Neuronal stem cell (in vitro differentiated cells): ENCODE results near the gene MGMT.

Experiments used
- DNase-seq: peaks from one replicate; pipeline ENCODE4 v3.0.0-alpha.2; 2013; ENCODE audit warnings: low spot score
- H2AFZ ChIP-seq: one replicate; pipeline ENCODE4 v1.6.1; 2013; ENCODE audit warnings: mild to moderate bottlenecking, low read length, inconsistent platforms
- H2AK5ac ChIP-seq: 2 replicates; pipeline ENCODE4 v1.6.1; 2013; ENCODE audit warnings: low read depth, mild to moderate bottlenecking, inconsistent platforms, low read length, moderate library complexity, mixed read lengths
- H2BK120ac ChIP-seq: 2 replicates; pipeline ENCODE4 v1.6.1; 2013; ENCODE audit warnings: low read depth, mild to moderate bottlenecking, inconsistent platforms, low read length, moderate library complexity, mixed read lengths
- H2BK12ac ChIP-seq: one replicate; pipeline ENCODE4 v1.6.1; 2013; ENCODE audit warnings: low read length, inconsistent platforms
- H2BK15ac ChIP-seq: 2 replicates; pipeline ENCODE4 v1.6.1; 2013; ENCODE audit warnings: mild to moderate bottlenecking, low read length, inconsistent platforms, mixed read lengths
- H2BK5ac ChIP-seq: one replicate; pipeline ENCODE4 v1.6.1; 2013; ENCODE audit warnings: inconsistent platforms, mild to moderate bottlenecking, low read length, moderate library complexity
- H3K14ac ChIP-seq: one replicate; pipeline ENCODE4 v1.6.1; 2013; ENCODE audit warnings: low read length, inconsistent platforms
- H3K18ac ChIP-seq: 2 replicates; pipeline ENCODE4 v1.6.1; 2013; ENCODE audit warnings: low read length, inconsistent platforms
- H3K23ac ChIP-seq: 2 replicates; pipeline ENCODE4 v1.6.1; 2013; ENCODE audit warnings: low read depth, mild to moderate bottlenecking, mixed read lengths, low read length, inconsistent platforms; ENCODE audit not compliant: poor library complexity
- H3K27ac ChIP-seq: replicated peaks from 3 replicates; pipeline ENCODE4 v1.5.1; 2013; ENCODE audit warnings: low read length, inconsistent platforms
- H3K27me3 ChIP-seq, 3 experiments: 2 replicates each; pipeline ENCODE4 v1.6.1; 2013; ENCODE audit warnings: low read length in 3 of 3, mild to moderate bottlenecking in 2 of 3, inconsistent platforms in 1 of 3, low read depth in 1 of 3, mixed read lengths in 1 of 3, moderate library complexity in 1 of 3; ENCODE audit not compliant: control insufficient read depth in 3 of 3, insufficient read depth in 3 of 3
- H3K36me3 ChIP-seq, 2 donors: replicated peaks in 1 of 2; 2 replicates each; pipeline ENCODE4 v1.6.1; 2013; ENCODE audit warnings: low read length in 2 of 2; ENCODE audit not compliant: control insufficient read depth in 2 of 2, insufficient read depth in 2 of 2
- H3K4ac ChIP-seq: 2 replicates; pipeline ENCODE4 v1.6.1; 2013; ENCODE audit warnings: inconsistent platforms, mild to moderate bottlenecking, low read length, moderate library complexity
- H3K4me1 ChIP-seq, 2 donors: 1 replicate in 1 of 2; 2 replicates in 1 of 2; pipeline ENCODE4 v1.6.1; 2013; ENCODE audit warnings: low read length in 2 of 2, low read depth in 1 of 2; ENCODE audit not compliant: control insufficient read depth in 2 of 2, insufficient read depth in 1 of 2
- H3K4me2 ChIP-seq: one replicate; pipeline ENCODE4 v1.6.1; 2013; ENCODE audit warnings: mild to moderate bottlenecking, low read length, inconsistent platforms; ENCODE audit not compliant: insufficient read depth, poor library complexity, severe bottlenecking
- H3K4me3 ChIP-seq, 2 donors: 2 replicates each; pipeline ENCODE4 v1.5.1; 2013; ENCODE audit warnings: low read length in 2 of 2, mild to moderate bottlenecking in 2 of 2, inconsistent platforms in 1 of 2, moderate library complexity in 1 of 2
- H3K79me1 ChIP-seq: one replicate; pipeline ENCODE4 v1.6.1; 2013; ENCODE audit warnings: low read depth, mild to moderate bottlenecking, inconsistent platforms, low read length, moderate library complexity
- H3K9ac ChIP-seq: one replicate; pipeline ENCODE4 v1.6.1; 2013; ENCODE audit warnings: mild to moderate bottlenecking, low read depth, low read length, inconsistent platforms; ENCODE audit not compliant: poor library complexity
- H3K9me3 ChIP-seq, 2 donors: replicated peaks in 1 of 2; 2 replicates each; pipeline versions ENCODE3 to v1.6.1; 2013; ENCODE audit warnings: low read length in 2 of 2, mild to moderate bottlenecking in 2 of 2, inconsistent platforms in 1 of 2, low read depth in 1 of 2, mixed read lengths in 1 of 2, moderate library complexity in 1 of 2; ENCODE audit not compliant: control insufficient read depth in 2 of 2, insufficient read depth in 1 of 2
- H4K8ac ChIP-seq: one replicate; pipeline ENCODE4 v1.6.1; 2013; ENCODE audit warnings: low read depth, mild to moderate bottlenecking, inconsistent platforms, low read length, moderate library complexity
- H4K91ac ChIP-seq: one replicate; pipeline ENCODE4 v1.6.1; 2013; ENCODE audit warnings: low read length, low read depth, mild to moderate bottlenecking, inconsistent platforms; ENCODE audit not compliant: poor library complexity
- WGBS, 2 donors: extraction: QIAGEN DNeasy Blood & Tissue Kit; methylation state at CpG; one replicate each; pipeline ENCODE4 v1.1.7; 2013; ENCODE audit warnings: missing lambda C conversion rate in 2 of 2, mixed read lengths in 1 of 2; ENCODE audit not compliant: insufficient read length in 2 of 2, insufficient replicate concordance in 1 of 2; ENCODE audit errors: extremely low coverage in 2 of 2; 5-methylcytosine and 5-hydroxymethylcytosine counted together

The MGMT gene

DNA sequence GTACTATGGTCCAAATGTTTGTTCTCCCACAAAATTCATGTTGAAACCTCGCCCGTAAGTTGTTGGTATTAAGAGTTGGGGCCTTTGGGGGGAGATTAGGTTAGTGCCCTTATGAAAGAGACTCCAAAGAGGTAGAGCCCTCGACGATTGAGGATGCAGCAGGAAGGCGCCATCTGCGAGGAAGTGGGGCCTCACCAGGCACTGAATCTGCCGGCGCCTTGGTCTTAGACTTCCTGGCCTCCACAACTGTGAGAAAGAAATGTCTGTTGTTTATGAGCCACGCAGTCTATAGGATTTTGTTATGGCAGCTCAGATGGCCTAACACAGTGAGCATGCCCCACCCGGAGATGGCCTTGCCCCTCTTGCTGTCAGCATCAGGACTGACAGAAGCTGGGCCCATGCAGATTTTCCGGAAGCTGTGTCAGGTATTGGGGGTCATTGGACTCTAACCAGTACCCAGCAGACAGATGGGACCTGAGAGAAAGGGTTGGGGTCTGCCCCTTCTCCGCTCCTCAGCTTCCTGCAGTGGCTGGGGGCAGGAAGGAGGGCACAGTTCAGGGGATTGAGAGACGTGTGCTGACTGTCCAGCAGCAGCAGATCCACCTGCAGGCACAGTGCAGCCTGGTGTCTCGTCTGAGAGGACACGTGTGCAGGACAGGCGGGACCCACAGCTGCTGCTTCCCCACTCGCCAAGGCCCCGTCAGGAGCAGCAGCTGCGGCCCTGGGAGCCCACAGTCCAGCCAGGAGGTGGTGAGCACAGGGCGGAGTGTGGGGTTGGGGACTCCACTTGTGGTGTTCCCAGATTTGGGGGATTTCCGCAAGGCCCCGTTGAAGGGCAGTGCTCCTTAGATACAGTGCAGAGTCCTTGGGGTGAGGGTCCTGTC lies 47.8 kb downstream of the MGMT start:
- peak overlapping the region; percentile 68 for H3K23ac ChIP-seq
- no peak overlapping the region for H3K4me2 ChIP-seq
- no peak overlapping the region for H2BK12ac ChIP-seq
- no peaks in the 10 kb centered on the region for H3K36me3 ChIP-seq
- no peak overlapping the region for H2AFZ ChIP-seq
- H3K4me3 ChIP-seq: no peak overlapping the region
- H3K18ac ChIP-seq: no peak overlapping the region
- no CpG with 5 or more reads among the region's 22 CpGs for WGBS, 2 donors
- H3K27me3 ChIP-seq: no peaks in the 10 kb centered on the region
- H2AK5ac ChIP-seq: no peak overlapping the region
- no peak overlapping the region for H3K4ac ChIP-seq
- DNase-seq: no peak
- no peak overlapping the region for H3K27ac ChIP-seq
- no peak overlapping the region for H3K9ac ChIP-seq
- H2BK15ac ChIP-seq: no peak overlapping the region
- H3K9me3 ChIP-seq: no peaks in the 10 kb centered on the region
- H3K4me1 ChIP-seq: peaks cover 0 to 2% of the 10 kb centered on the region in 2 donors
- H2BK5ac ChIP-seq: no peak overlapping the region
- no peak overlapping the region for H3K14ac ChIP-seq
- H4K91ac ChIP-seq: no peak overlapping the region
- peaks cover 6% of the 10 kb centered on the region for H3K79me1 ChIP-seq
- no peak overlapping the region for H2BK120ac ChIP-seq
- H4K8ac ChIP-seq: no peak overlapping the region

DNA sequence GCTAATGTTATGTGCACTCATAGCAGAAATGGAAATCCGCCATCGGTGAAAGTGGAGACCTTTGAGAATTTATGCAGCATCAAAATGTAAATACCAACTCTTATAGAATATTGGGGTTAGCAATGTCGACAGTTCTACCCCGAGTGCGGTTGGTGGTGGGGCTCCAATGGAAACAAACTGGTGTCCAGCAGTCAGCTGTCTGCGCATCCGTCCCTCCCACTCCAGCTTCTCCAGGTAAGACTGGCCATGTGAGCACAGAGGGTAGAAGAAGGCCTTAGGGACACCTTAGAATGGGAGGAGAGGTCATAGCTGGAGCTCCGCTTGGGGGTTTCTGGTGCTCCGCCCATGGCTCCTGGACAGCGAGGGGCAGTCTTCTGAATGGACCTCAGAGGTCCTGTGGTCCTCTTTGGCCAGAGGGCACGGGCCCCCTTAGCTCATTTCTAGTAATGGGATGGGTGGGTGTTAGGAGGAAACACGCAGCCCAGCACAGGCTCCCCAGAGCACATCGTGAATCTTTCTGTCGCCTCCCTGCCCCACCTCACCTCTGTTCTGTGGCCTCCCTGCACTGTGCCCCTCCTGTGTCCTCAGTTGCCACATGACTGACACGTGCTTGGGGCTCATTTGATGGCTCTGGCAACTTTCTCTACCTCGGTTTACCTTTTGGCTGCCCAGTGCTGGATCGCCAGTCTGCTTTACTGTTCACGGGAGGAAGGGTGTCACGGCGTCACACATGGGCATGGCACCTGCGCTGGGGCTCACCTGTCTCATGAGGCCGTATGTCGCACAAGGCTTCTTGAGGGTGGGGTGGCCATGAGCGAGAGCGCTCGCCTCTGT lies 50.0 kb downstream of the MGMT start:
- no CpG with 5 or more reads among the region's 26 CpGs for WGBS, 2 donors
- H3K9me3 ChIP-seq: no peaks in the 10 kb centered on the region
- no peak overlapping the region for H3K23ac ChIP-seq
- DNase-seq: no peak
- peak overlapping the region; percentile 32 for H2AK5ac ChIP-seq
- no peak overlapping the region for H4K91ac ChIP-seq
- no peak overlapping the region for H2AFZ ChIP-seq
- H3K18ac ChIP-seq: no peak overlapping the region
- no peak overlapping the region for H2BK15ac ChIP-seq
- H3K9ac ChIP-seq: peak overlapping the region; percentile 38
- H3K4ac ChIP-seq: no peak overlapping the region
- H3K4me2 ChIP-seq: no peak overlapping the region
- H2BK5ac ChIP-seq: peak overlapping the region; percentile 26
- H3K79me1 ChIP-seq: peaks cover 4% of the 10 kb centered on the region
- peaks cover 0 to 11% of the 10 kb centered on the region in 2 donors for H3K4me1 ChIP-seq
- H3K36me3 ChIP-seq: no peaks in the 10 kb centered on the region
- H2BK12ac ChIP-seq: no peak overlapping the region
- no peak overlapping the region for H2BK120ac ChIP-seq
- H3K4me3 ChIP-seq: no peak overlapping the region
- H3K27ac ChIP-seq: no peak overlapping the region
- no peak overlapping the region for H3K14ac ChIP-seq
- H4K8ac ChIP-seq: no peak overlapping the region
- no peaks in the 10 kb centered on the region for H3K27me3 ChIP-seq

DNA sequence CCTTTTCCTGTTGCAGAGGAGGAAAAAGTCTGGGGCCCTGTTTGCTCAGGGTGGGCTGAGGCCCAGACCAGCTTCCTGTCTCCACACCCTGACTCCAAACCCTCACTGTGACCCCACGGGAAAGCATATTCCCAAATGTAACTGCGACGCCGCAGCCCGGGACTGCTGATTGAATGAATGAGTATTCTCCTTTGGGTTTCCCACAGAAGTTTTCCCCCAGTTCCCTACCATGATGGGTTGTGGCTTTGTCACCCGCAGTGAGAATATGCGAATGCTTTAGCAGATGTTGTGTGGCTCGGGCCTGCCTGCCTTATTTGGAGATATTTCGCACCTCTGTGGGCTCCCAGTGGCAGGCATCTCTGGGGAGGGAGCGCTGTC lies 50.6 kb downstream of the MGMT start:
- Histone ChIP-seq H2BK15ac (no peak overlapping the region), H3K23ac (no peak overlapping the region), H3K79me1 (peaks cover 4% of the 10 kb centered on the region), H2AFZ (no peak overlapping the region), H2BK120ac (no peak overlapping the region), H3K27ac (no peak overlapping the region), H4K8ac (no peak overlapping the region), H3K4ac (no peak overlapping the region), H3K4me3 (no peak overlapping the region), H3K36me3 (no peaks in the 10 kb centered on the region), H3K4me1 (peaks cover 0 to 13% of the 10 kb centered on the region in 2 donors), H2AK5ac (peak overlapping the region; percentile 32), H3K4me2 (no peak overlapping the region), H3K14ac (no peak overlapping the region), H3K9me3 (no peaks in the 10 kb centered on the region), H3K27me3 (no peaks in the 10 kb centered on the region), H4K91ac (no peak overlapping the region), H3K9ac (no peak overlapping the region), H3K18ac (no peak overlapping the region), H2BK5ac (peak overlapping the region; percentile 26), H2BK12ac (no peak overlapping the region)
- DNase-seq: no peak
- no CpG with 5 or more reads among the region's 10 CpGs for WGBS, 2 donors

DNA sequence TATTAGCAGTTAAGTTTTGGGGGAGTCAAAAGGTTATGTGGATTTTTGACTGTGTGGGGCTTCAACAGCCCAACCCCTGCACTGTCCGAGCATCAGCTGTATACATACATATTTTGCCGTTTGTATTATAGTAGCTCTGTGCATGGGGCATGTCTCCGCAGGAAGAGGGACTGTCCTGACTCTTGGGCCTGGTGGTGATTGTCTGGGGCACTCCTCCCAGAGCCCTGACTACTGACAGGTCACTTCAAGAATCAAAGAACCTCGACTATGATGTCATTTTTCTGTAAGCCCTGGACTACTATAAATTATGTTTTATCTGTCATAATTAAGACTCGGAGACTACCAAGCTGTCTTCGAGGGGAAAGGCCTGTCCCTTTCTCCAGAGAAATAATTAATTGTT lies 51.8 kb downstream of the MGMT start:
- DNase-seq: no peak
- Histone ChIP-seq H3K36me3 (no peaks in the 10 kb centered on the region), H3K9me3 (no peaks in the 10 kb centered on the region), H3K27ac (no peak overlapping the region), H3K4me2 (no peak overlapping the region), H2AFZ (no peak overlapping the region), H2BK120ac (no peak overlapping the region), H3K79me1 (peaks cover 4% of the 10 kb centered on the region), H2AK5ac (no peak overlapping the region), H3K14ac (no peak overlapping the region), H3K18ac (no peak overlapping the region), H3K23ac (no peak overlapping the region), H2BK5ac (no peak overlapping the region), H3K9ac (no peak overlapping the region), H3K4ac (no peak overlapping the region), H3K4me1 (peaks cover 0 to 13% of the 10 kb centered on the region in 2 donors), H2BK15ac (no peak overlapping the region), H3K27me3 (no peaks in the 10 kb centered on the region), H4K91ac (no peak overlapping the region), H4K8ac (no peak overlapping the region), H3K4me3 (no peak overlapping the region), H2BK12ac (no peak overlapping the region)
- no CpG with 5 or more reads among the region's 6 CpGs for WGBS, 2 donors
